Ishikawa (cell line): ENCODE measurements around the gene ABHD11.

Experiments used
- CEBPB ChIP-seq: IDR thresholded peaks from 2 replicates; pipeline ENCODE4 v1.6.1; 2012
- CREB1 ChIP-seq: IDR thresholded peaks from 2 replicates; pipeline ENCODE4 v1.6.1; 2012; ENCODE audit warnings: low read depth
- EGR1 ChIP-seq: IDR thresholded peaks from 2 replicates; pipeline ENCODE4 v1.6.1; 2012
- MAX ChIP-seq: IDR thresholded peaks from 2 replicates; pipeline ENCODE4 v1.6.1; 2012
- NFIC ChIP-seq: IDR thresholded peaks from 2 replicates; pipeline ENCODE4 v1.6.1; 2012
- RAD21 ChIP-seq: IDR thresholded peaks from 2 replicates; pipeline ENCODE4 v1.6.1; 2012; ENCODE audit warnings: low read depth
- REST ChIP-seq: IDR thresholded peaks from 2 replicates; pipeline ENCODE4 v1.6.1; 2012; ENCODE audit warnings: low read depth, mild to moderate bottlenecking
- TAF1 ChIP-seq: IDR thresholded peaks from 2 replicates; pipeline ENCODE4 v1.6.1; 2012; ENCODE audit warnings: low read depth, mild to moderate bottlenecking
- USF1 ChIP-seq: IDR thresholded peaks from 2 replicates; pipeline ENCODE4 v1.6.1; 2012
- YY1 ChIP-seq: IDR thresholded peaks from 2 replicates; pipeline ENCODE4 v1.6.1; 2012; ENCODE audit warnings: low read depth

- TF ChIP-seq YY1 (no peak), EGR1 (no peak), CEBPB (no peak), MAX (no peak), USF1 (no peak), REST (no peak), TAF1 (no peak), NFIC (no peak), CREB1 (no peak), RAD21 (no peak)
Observed at GRCh38 chr7:73773700-73774517, 35.3 kb upstream of the ABHD11 start.
